Thymus (tissue), 11 donors: Measurements from ENCODE around the gene MRPL14. TPM values are rescaled to one million over a fixed set of nuclear protein-coding genes. Genes with fewer than 3 reads are reported as not detected.

Experiments used
- DNase-seq, 9 donors: peaks; one replicate each; pipeline ENCODE4 v3.0.0-alpha.2; 2013; ENCODE audit warnings: low spot score in 9 of 9, low read depth in 6 of 9, missing footprints in 1 of 9
- H3K27ac ChIP-seq, 2 donors: one replicate each; pipeline ENCODE4 v1.5.1; 2013; ENCODE audit warnings: control low read depth in 1 of 2, low read depth in 1 of 2, low read length in 1 of 2, mild to moderate bottlenecking in 1 of 2, moderate library complexity in 1 of 2
- H3K27me3 ChIP-seq, 2 donors: one replicate each; pipeline ENCODE4 v1.5.1; 2013; ENCODE audit warnings: low read length in 1 of 2; ENCODE audit not compliant: control insufficient read depth in 2 of 2, insufficient read depth in 1 of 2
- H3K36me3 ChIP-seq, 2 donors: one replicate each; pipeline ENCODE4 v1.5.1; 2013; ENCODE audit warnings: low read length in 1 of 2, mild to moderate bottlenecking in 1 of 2, moderate library complexity in 1 of 2; ENCODE audit not compliant: control insufficient read depth in 2 of 2, insufficient read depth in 2 of 2
- H3K4me1 ChIP-seq, 2 donors: one replicate each; pipeline ENCODE4 v1.5.1; 2013; ENCODE audit warnings: low read length in 2 of 2; ENCODE audit not compliant: control insufficient read depth in 2 of 2, insufficient read depth in 2 of 2
- H3K4me3 ChIP-seq, 2 donors: one replicate each; pipeline ENCODE4 v1.5.1; 2013; ENCODE audit warnings: low read length in 2 of 2, control low read depth in 1 of 2, mild to moderate bottlenecking in 1 of 2
- H3K9me3 ChIP-seq, 2 donors: one replicate each; pipeline ENCODE4 v1.5.1; 2013; ENCODE audit warnings: low read length in 1 of 2, mild to moderate bottlenecking in 1 of 2; ENCODE audit not compliant: control insufficient read depth in 2 of 2, insufficient read depth in 1 of 2
- WGBS: extraction: QIAGEN DNeasy Blood & Tissue Kit; methylation state at CpG from one replicate; pipeline ENCODE4 v1.1.7; 2013; 5-methylcytosine and 5-hydroxymethylcytosine counted together
- polyA plus RNA-seq: library from polyadenylated mRNA; stranded (reverse); fragments of 200-250 nt; gene quantifications from one replicate; pipeline ENCODE4 v1.2.3, GENCODE V29; 2013
- total RNA-seq: library from RNA; stranded (reverse); fragments of 120-200 nt; gene quantifications from one replicate; pipeline ENCODE4 v1.2.4, GENCODE V29; 2013
- donor health status: healthy.

The MRPL14 gene
- total and polyA plus RNA-seq, 2 donors = 48.4 to 81.5 TPM

DNA sequence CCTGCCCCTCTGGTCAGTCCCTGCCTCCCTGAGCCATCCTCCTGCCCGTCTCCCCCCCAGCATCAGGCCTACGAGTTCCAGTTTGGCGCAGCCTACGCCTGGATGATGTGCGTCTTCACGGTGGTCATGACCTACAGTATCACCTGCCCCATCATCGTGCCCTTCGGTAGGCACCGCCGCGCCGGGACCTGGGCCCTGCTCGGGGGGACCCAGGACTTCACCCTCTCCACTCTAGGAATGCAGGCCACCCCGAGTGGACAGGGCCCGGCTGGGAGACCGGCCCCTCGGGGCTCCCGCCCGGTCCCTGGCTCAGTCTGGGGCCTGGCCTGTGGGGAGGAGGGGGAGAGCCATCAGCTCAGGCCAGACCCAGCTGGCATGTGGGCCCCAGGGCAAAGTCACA is 25.3 kb upstream of the MRPL14 start:
- peaks cover 25 to 43% of the 10 kb centered on the region in 2 donors for H3K36me3 ChIP-seq

DNA sequence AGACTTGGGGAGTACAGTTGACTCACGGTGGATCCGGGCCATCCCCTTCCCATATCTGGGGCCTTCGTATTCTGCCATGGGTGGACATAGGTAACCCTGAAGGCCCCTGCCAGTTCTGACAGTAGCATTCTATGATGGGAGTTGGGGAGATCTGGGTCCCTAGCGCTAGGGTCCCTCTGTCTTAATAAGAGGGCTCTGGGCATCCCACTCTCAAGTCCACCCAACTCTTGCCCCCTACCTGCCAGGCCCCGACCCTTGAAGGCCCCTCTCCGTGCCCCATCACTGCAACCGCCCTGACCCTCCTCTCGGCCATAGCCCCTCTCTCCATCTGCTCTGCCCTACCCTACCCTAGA is 24.8 kb upstream of the MRPL14 start:
- H3K36me3 ChIP-seq = peaks cover 30 to 45% of the 10 kb centered on the region in 2 donors
- H3K27me3 ChIP-seq = no peaks in the 10 kb centered on the region
- DNase-seq = no peak
- H3K4me1 ChIP-seq = peaks cover 26 to 55% of the 10 kb centered on the region in 2 donors
- H3K4me3 ChIP-seq = no peak overlapping the region
- no peak overlapping the region for H3K27ac ChIP-seq
- 56% methylated on average over 8 of the region's 8 CpGs for WGBS
- H3K9me3 ChIP-seq = peaks cover 0 to 11% of the 10 kb centered on the region in 2 donors

More for the DNA sequence above, 25.3 kb upstream of the MRPL14 start:
- H3K27ac ChIP-seq = no peak overlapping the region
- no peak overlapping the region for H3K4me3 ChIP-seq
- H3K27me3 ChIP-seq = no peaks in the 10 kb centered on the region
- no peak for DNase-seq
- H3K4me1 ChIP-seq = peaks cover 26 to 56% of the 10 kb centered on the region in 2 donors
- 96% methylated on average over 19 of the region's 19 CpGs for WGBS
- peaks cover 0 to 11% of the 10 kb centered on the region in 2 donors for H3K9me3 ChIP-seq

DNA sequence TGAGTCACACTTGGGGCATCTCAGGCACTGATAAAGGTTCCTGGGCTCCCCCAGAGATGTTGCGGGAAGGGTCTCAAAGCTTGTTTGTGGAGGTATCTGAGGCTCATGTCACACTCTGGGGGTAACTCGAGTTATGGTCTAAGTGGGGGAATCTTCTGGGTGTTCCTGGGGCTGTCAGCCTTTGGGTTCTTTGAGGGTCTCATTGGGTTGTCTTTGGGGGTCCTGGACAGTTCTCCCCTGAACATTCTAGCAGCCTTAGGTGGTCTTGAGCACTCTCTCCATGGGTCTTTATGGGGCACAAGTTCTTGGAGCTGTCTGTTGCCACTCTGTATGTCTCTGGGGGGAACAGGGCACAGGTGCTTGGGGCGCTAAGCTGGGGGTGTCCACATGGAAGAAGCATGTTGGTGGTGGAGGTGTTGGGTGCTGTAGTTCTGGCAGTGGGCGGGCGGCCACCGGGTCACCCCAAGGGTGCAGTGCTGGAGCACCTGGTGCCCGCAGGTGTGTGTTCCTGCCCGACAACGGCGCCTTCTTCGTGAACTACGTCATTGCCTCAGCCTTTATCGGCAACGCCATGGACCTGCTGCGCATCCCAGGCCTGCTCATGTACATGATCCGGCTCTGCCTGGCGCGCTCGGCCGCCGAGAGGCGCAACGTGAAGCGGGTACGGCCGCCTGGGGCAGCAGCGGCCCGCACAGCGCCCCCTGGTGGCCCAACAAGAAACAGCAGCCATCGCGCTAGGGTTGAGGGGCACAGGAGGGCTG is 24.3 kb upstream of the MRPL14 start:
- WGBS = 24% methylated on average over 31 of the region's 31 CpGs
- Histone ChIP-seq H3K36me3 (peaks cover 30 to 50% of the 10 kb centered on the region in 2 donors), H3K9me3 (peaks cover 0 to 9% of the 10 kb centered on the region in 2 donors), H3K4me3 (no peak overlapping the region), H3K27me3 (no peaks in the 10 kb centered on the region), H3K27ac (no peak overlapping the region), H3K4me1 (peaks cover 22 to 49% of the 10 kb centered on the region in 2 donors)
- peak in 4 of 9 donors; percentile 55 to 80 (median 74) for DNase-seq

DNA sequence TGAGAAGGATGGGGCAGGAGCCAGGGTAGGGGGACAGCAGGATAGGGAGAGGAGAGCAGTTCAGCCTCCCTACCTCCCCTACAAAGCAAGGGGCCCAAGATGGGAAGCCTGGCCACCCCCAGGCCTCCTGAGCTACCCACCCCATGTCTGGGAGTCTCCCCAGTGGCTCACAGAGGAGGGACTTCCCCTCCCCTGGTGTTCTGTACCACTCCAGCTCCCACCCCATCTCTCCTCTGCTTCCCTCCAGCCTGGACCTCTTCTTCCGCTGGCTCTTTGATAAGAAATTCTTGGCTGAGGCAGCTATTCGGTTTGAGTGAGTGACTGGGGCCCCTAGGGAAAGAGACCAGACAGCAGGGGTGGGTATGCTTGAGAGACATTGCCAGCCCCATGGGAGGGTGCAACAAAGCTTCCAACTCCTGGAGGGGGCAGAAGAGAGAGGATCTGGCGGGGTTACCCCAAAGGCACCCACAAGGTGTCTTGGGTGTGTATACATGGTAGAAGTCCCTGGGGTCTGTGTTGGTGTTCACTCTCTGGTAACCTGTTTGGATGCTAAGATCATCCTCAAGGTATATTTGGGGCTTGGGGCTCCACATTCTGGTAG is 23.2 kb upstream of the MRPL14 start:
- H3K4me3 ChIP-seq = no peak overlapping the region
- H3K36me3 ChIP-seq = peaks cover 30 to 53% of the 10 kb centered on the region in 2 donors
- no peak for DNase-seq
- H3K27ac ChIP-seq = no peak overlapping the region
- peaks cover 0 to under 1% of the 10 kb centered on the region in 2 donors for H3K9me3 ChIP-seq
- peaks cover 19 to 40% of the 10 kb centered on the region in 2 donors for H3K4me1 ChIP-seq
- H3K27me3 ChIP-seq = no peaks in the 10 kb centered on the region
- 95% methylated on average over 3 of the region's 3 CpGs for WGBS

DNA sequence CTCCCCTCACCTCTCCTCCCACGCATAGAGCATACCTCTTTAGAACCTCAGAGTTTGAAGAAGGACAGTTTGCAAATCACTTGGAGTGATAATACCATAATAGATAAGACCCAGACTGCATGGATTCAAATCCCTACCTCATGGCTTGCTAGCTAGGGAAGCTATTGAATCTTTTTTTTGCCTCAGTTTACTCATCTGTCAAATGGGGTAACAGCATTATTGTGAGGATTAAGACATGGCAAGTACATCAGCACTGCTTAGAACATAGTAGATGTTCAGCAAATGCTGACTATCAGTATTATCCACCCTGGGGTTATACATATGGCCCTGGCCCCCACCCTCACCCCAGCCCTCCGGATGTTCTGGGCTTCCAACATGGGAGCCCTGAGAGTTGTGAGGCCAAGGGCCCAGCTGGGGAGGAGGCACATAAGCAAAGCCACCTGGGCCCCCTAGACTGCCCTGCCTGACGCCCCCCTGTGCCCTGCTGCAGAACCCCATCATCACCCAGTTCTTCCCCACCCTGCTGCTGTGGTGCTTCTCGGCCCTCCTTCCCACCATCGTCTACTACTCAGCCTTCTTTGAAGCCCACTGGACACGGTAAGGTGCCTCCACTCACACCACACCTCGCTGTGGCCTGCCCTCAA is 22.2 kb upstream of the MRPL14 start:
- Histone ChIP-seq H3K9me3 (no peaks in the 10 kb centered on the region), H3K36me3 (peaks cover 30 to 53% of the 10 kb centered on the region in 2 donors), H3K4me3 (no peak overlapping the region), H3K27me3 (no peaks in the 10 kb centered on the region), H3K4me1 (peaks cover 13 to 30% of the 10 kb centered on the region in 2 donors), H3K27ac (no peak overlapping the region)
- WGBS = 95% methylated on average over 7 of the region's 7 CpGs
- DNase-seq = no peak

DNA sequence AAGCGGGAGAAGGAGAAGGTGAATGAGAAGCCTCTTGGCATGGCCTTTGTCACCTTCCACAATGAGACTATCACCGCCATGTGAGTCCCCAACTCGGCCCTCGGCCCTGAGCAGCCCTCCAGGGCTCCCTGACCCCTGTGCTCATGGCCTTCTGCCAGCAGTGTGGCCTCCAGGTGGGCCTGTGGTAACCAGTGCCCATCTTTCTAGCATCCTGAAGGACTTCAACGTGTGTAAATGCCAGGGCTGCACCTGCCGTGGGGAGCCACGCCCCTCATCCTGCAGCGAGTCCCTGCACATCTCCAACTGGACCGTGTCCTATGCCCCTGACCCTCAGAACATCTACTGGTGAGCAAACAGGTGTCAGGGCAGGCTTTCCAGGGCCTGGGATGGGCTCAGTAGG is 21.1 kb upstream of the MRPL14 start:
- no peaks in the 10 kb centered on the region for H3K9me3 ChIP-seq
- peaks cover 7 to 19% of the 10 kb centered on the region in 2 donors for H3K4me1 ChIP-seq
- H3K27me3 ChIP-seq = no peaks in the 10 kb centered on the region
- H3K27ac ChIP-seq = no peak overlapping the region
- WGBS = 95% methylated on average over 9 of the region's 9 CpGs
- DNase-seq = no peak
- peaks cover 27 to 49% of the 10 kb centered on the region in 2 donors for H3K36me3 ChIP-seq
- H3K4me3 ChIP-seq = no peak overlapping the region

DNA sequence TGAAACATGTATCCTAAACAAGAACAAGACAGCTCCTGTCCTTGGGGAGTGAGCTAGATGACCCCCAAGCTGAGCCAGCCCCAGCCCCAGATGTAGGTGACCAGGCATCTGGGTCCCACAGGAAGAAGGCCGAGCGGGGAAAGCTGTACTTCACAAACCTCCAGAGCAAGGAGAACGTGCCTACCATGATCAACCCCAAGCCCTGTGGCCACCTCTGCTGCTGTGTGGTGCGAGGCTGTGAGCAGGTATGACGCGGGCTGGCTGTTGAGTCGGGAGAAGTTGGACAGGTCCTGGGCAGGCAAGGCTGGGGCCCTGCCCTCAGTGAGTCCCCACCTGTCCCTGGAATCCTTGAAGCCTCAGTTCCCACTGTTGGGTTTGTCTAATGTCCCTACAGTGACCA is 20.0 kb upstream of the MRPL14 start:
- DNase-seq = no peak
- no peaks in the 10 kb centered on the region for H3K9me3 ChIP-seq
- H3K27ac ChIP-seq = no peak overlapping the region
- no peaks in the 10 kb centered on the region for H3K27me3 ChIP-seq
- WGBS = 98% methylated on average over 7 of the region's 7 CpGs
- H3K4me1 ChIP-seq = peaks cover 7 to 10% of the 10 kb centered on the region in 2 donors
- no peak overlapping the region for H3K4me3 ChIP-seq
- peaks cover 22 to 43% of the 10 kb centered on the region in 2 donors for H3K36me3 ChIP-seq

DNA sequence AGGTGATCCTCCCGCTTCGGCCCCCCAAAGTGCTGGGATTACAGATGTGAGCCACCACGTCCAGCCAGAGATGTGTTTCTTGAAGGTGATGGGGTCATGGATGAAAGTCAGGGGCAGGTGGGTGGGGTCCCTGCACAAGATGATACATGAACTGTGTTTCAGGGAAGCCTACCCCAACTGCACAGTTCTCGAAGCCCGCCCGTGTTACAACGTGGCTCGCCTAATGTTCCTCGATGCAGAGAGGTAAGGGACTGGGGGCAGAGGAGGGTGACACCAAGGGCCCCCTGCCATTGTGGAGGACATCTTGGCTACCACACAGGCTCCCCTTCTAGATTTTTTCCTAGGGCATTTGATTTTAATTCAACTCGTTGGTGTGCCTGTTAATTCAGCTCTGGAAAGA is 19.4 kb upstream of the MRPL14 start:
- H3K9me3 ChIP-seq = no peaks in the 10 kb centered on the region
- WGBS = 98% methylated on average over 10 of the region's 10 CpGs
- H3K4me1 ChIP-seq = peaks cover 2 to 5% of the 10 kb centered on the region in 2 donors
- peaks cover 22 to 43% of the 10 kb centered on the region in 2 donors for H3K36me3 ChIP-seq
- no peak overlapping the region for H3K27ac ChIP-seq
- H3K27me3 ChIP-seq = no peaks in the 10 kb centered on the region
- no peak for DNase-seq
- no peak overlapping the region for H3K4me3 ChIP-seq

DNA sequence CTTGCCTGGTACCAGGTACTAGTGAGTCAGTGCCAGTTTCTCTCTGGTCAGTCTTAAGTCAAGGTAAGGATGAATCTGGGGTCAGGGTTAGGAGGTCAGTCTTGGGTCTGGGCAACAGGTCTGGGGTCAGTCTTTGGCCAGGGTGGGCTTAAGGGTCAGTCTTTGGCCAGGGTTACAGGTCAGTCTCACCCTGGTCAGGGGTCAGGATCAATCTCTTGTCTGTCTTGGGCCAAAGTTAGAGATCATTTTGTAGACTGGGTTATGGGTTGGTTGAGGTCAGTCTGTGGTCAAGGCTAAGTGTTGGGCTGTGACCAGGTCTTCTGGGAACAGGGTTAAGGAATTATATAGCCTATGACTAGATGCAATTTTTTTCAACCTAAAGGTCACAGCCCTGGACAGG is 18.6 kb upstream of the MRPL14 start:
- Histone ChIP-seq H3K27me3 (no peaks in the 10 kb centered on the region), H3K27ac (no peak overlapping the region), H3K4me3 (no peak overlapping the region), H3K36me3 (peaks cover 28 to 48% of the 10 kb centered on the region in 2 donors), H3K4me1 (no peaks in the 10 kb centered on the region), H3K9me3 (no peaks in the 10 kb centered on the region)
- no peak for DNase-seq
